MCF 10A (cell line): ENCODE results near the gene DHRS4. TPM values are rescaled to one million over a fixed set of nuclear protein-coding genes. Genes with fewer than 3 reads are reported as not detected.
"Not testable (repeated sequence)": the region's sequence is repeated elsewhere in the genome, so short reads cannot be mapped to it uniquely, and the experiment has no call there.

Source experiments
- BruUV-seq: library from RNA; stranded (reverse); fragments of 400-500 nt; replicated peaks from 2 replicates; lab custom pipeline; 2021; lab: Mats Ljungman, UMichigan
- CTCF ChIA-PET: fragments of 300-600 bp; sonication (Branson Sonifier 250); formaldehyde crosslinking; extraction: SDS; loops from one replicate; lab custom pipeline; 2021; ENCODE audit warnings: antibody characterized with exemption, inconsistent platforms; lab: Yijun Ruan, JAX
- POLR2A ChIA-PET: fragments of 300-600, 350-650 bp; sonication (Branson Sonifier 250); formaldehyde crosslinking; extraction: SDS; loops from one replicate; lab custom pipeline; 2020; ENCODE audit warnings: antibody characterized with exemption, inconsistent platforms; lab: Yijun Ruan, JAX
- DNase-seq: peaks from one replicate; pipeline ENCODE4 v3.0.0-alpha.2; 2018; ENCODE audit not compliant: unreplicated experiment
- H3K27ac Mint-ChIP-seq: one replicate; pipeline ENCODE4 v1.8.0; 2022; ENCODE audit warnings: mild to moderate bottlenecking, low read depth, mixed read lengths; ENCODE audit not compliant: unreplicated experiment
- H3K27me3 Mint-ChIP-seq: one replicate; pipeline ENCODE4 v1.8.0; 2022; ENCODE audit warnings: mixed read lengths; ENCODE audit not compliant: insufficient read depth, unreplicated experiment
- H3K36me3 Mint-ChIP-seq: one replicate; pipeline ENCODE4 v1.8.0; 2022; ENCODE audit warnings: mild to moderate bottlenecking, moderate library complexity, mixed read lengths; ENCODE audit not compliant: insufficient read depth, unreplicated experiment
- H3K4me1 Mint-ChIP-seq: one replicate; pipeline ENCODE4 v1.8.0; 2022; ENCODE audit warnings: mixed read lengths; ENCODE audit not compliant: insufficient read depth, unreplicated experiment
- H3K4me3 Mint-ChIP-seq: one replicate; pipeline ENCODE4 v1.8.0; 2022; ENCODE audit warnings: mild to moderate bottlenecking, moderate library complexity, mixed read lengths; ENCODE audit not compliant: unreplicated experiment
- H3K9me3 Mint-ChIP-seq: one replicate; pipeline ENCODE4 v1.8.0; 2022; ENCODE audit warnings: mixed read lengths; ENCODE audit not compliant: unreplicated experiment
- intact Hi-C: fragments of 100-400 bp; cut with micrococcal nuclease; formaldehyde crosslinking; loops from 2 replicates; pipeline ENCODE4 v1.14.1; 2022
- total RNA-seq: library from RNA; stranded (reverse); gene quantifications from 2 replicates; pipeline ENCODE4 v1.2.3, GENCODE V29; 2022

DHRS4 gene
- total RNA-seq, 1 experiment from 2014 or later = 32.5 TPM

- peaks cover 18% of the 10 kb centered on the region for H3K4me1 Mint-ChIP-seq
- H3K9me3 Mint-ChIP-seq, H3K36me3 Mint-ChIP-seq, H3K27me3 Mint-ChIP-seq: not testable (repeated sequence)
- ChIA-PET CTCF (interaction anchor here (0.7 to 1.7 kb wide), 2 partner anchors 102 to 104 kb away, joined by 3 to 7 read pairs; no protein-coding TSS in a partner anchor), POLR2A (interaction anchor here (0.6 to 1.6 kb wide), 7 partner anchors 30 to 285 kb away, joined by 3 to 8 read pairs (median 4); partner anchors contain the start of genes DCAF11 and NRL)
- H3K27ac Mint-ChIP-seq = peak within 1 kb of the TSS; percentile 71
- peak; percentile 76 for DNase-seq
- intact Hi-C loops = loop anchor here (5.0 kb wide), 1 partner anchor 49 kb away; no protein-coding TSS in a partner anchor
- TSS peak; percentile 22 for BruUV-seq
- H3K4me3 Mint-ChIP-seq = peak within 1 kb of the TSS; percentile 73
Measured at GRCh38 chr14:23988607-23989363, 35.2 kb downstream of the DHRS4 start, which contains the start of gene DHRS4L2. DHRS4L2 (plus strand) TSS chr14:23988929; CDS start chr14:23988948, 19 bp downstream.

GRCh38 chr14:23989734-23990445, 36.3 kb downstream of the DHRS4 start:
- BruUV-seq = not testable (repeated sequence)
- peak overlapping the region; percentile 73 for H3K4me3 Mint-ChIP-seq
- CTCF ChIA-PET = interaction anchor here (0.6 to 1.7 kb wide), 2 partner anchors 101 to 421 kb away, joined by 3 to 7 read pairs; no protein-coding TSS in a partner anchor

GRCh38 chr14:23990961-23991360, 37.4 kb downstream of the DHRS4 start:
- POLR2A ChIA-PET, H3K27me3 Mint-ChIP-seq, H3K9me3 Mint-ChIP-seq, DNase-seq, H3K27ac Mint-ChIP-seq, H3K36me3 Mint-ChIP-seq, BruUV-seq, H3K4me3 Mint-ChIP-seq, CTCF ChIA-PET, intact Hi-C loops: not testable (repeated sequence)
- H3K4me1 Mint-ChIP-seq = peaks cover 11% of the 10 kb centered on the region

More at GRCh38 chr14:23989734-23990445, 36.3 kb downstream of the DHRS4 start:
- Mint-ChIP-seq H3K27ac (peak overlapping the region; percentile 71), H3K4me1 (peaks cover 18% of the 10 kb centered on the region)
- H3K27me3 Mint-ChIP-seq, H3K36me3 Mint-ChIP-seq, DNase-seq, H3K9me3 Mint-ChIP-seq: not testable (repeated sequence)
- POLR2A ChIA-PET = interaction anchor here (1.2 to 1.6 kb wide), 3 partner anchors 29 to 124 kb away, joined by 3 to 8 read pairs (median 5); partner anchors contain the start of genes DCAF11 and NRL
- intact Hi-C loops = loop anchor here (5.0 kb wide), 1 partner anchor 47 kb away; no protein-coding TSS in a partner anchor

GRCh38 chr14:23993042-23993441, 39.5 kb downstream of the DHRS4 start:
- BruUV-seq, H3K4me1 Mint-ChIP-seq, H3K27ac Mint-ChIP-seq, H3K9me3 Mint-ChIP-seq, intact Hi-C loops, H3K27me3 Mint-ChIP-seq, CTCF ChIA-PET, H3K36me3 Mint-ChIP-seq, DNase-seq, H3K4me3 Mint-ChIP-seq: not testable (repeated sequence)
- POLR2A ChIA-PET = interaction anchor here (0.6 kb wide), 1 partner anchor 41 kb away, joined by 3 read pairs; no protein-coding TSS in a partner anchor

GRCh38 chr14:23996009-23996408, 42.4 kb downstream of the DHRS4 start:
- H3K4me3 Mint-ChIP-seq, DNase-seq, POLR2A ChIA-PET, intact Hi-C loops, H3K4me1 Mint-ChIP-seq, H3K9me3 Mint-ChIP-seq, H3K36me3 Mint-ChIP-seq, BruUV-seq, H3K27ac Mint-ChIP-seq, CTCF ChIA-PET, H3K27me3 Mint-ChIP-seq: not testable (repeated sequence)

- DNase-seq, H3K9me3 Mint-ChIP-seq, BruUV-seq, H3K27me3 Mint-ChIP-seq, H3K36me3 Mint-ChIP-seq, intact Hi-C loops, POLR2A ChIA-PET, H3K27ac Mint-ChIP-seq, CTCF ChIA-PET, H3K4me1 Mint-ChIP-seq, H3K4me3 Mint-ChIP-seq: not testable (repeated sequence)
Measured at GRCh38 chr14:23996825-23997224, 43.3 kb downstream of the DHRS4 start.

- H3K27ac Mint-ChIP-seq, intact Hi-C loops, H3K27me3 Mint-ChIP-seq, CTCF ChIA-PET, H3K4me1 Mint-ChIP-seq, H3K4me3 Mint-ChIP-seq, DNase-seq, POLR2A ChIA-PET, H3K9me3 Mint-ChIP-seq, H3K36me3 Mint-ChIP-seq, BruUV-seq: not testable (repeated sequence)
Measured at GRCh38 chr14:23999640-24000039, 46.1 kb downstream of the DHRS4 start.

- H3K27ac Mint-ChIP-seq, H3K36me3 Mint-ChIP-seq, BruUV-seq, DNase-seq, H3K9me3 Mint-ChIP-seq, H3K4me1 Mint-ChIP-seq, H3K27me3 Mint-ChIP-seq, CTCF ChIA-PET, H3K4me3 Mint-ChIP-seq, POLR2A ChIA-PET, intact Hi-C loops: not testable (repeated sequence)
Measured at GRCh38 chr14:24001078-24001477, 47.5 kb downstream of the DHRS4 start.
